Adrenal gland (tissue), 12 donors: ENCODE data around the gene HMGXB3. TPM values are rescaled to one million over a fixed set of nuclear protein-coding genes. Genes with fewer than 3 reads are reported as not detected.
A peak's percentile ranks its signal among the peaks of the same experiment; 100 is the strongest.

Experiments
- DNase-seq, 7 donors: peaks; one replicate each; pipeline ENCODE4 v3.0.0-alpha.2; 2019 to 2020
- H3K27ac ChIP-seq, 5 donors: fragments of 200-600 bp; sonication (generic) in 4 of 5; 1 replicate in 3 of 5; 2 replicates in 2 of 5; pipeline versions ENCODE4 v1.5.1 to v1.8.0; 2016 to 2020; ENCODE audit warnings: mild to moderate bottlenecking in 1 of 5
- H3K27me3 ChIP-seq: fragments of 200-600 bp; 2 replicates; pipeline ENCODE4 v1.8.0; 2021
- H3K36me3 ChIP-seq, 2 donors: fragments of 200-600 bp; replicated peaks in 1 of 2; 1 replicate in 1 of 2; 2 replicates in 1 of 2; pipeline versions ENCODE4 v1.5.1 to v1.8.0; 2018 to 2022
- H3K4me1 ChIP-seq, 2 donors: fragments of 200-600 bp; replicated peaks in 1 of 2; 1 replicate in 1 of 2; 2 replicates in 1 of 2; pipeline versions ENCODE4 v1.5.1 to v1.8.0; 2018 to 2021
- H3K4me3 ChIP-seq, 4 donors: fragments of 200-600 bp; sonication (generic) in 3 of 4; one replicate each; pipeline ENCODE4 v1.5.1; 2016 to 2018
- H3K9me3 ChIP-seq, 3 donors: fragments of 200-600 bp; sonication (generic) in 1 of 3; replicated peaks in 1 of 3; 1 replicate in 2 of 3; 2 replicates in 1 of 3; pipeline versions ENCODE4 v1.5.1 to v1.8.0; 2016 to 2021
- POLR2A ChIP-seq, 2 donors: fragments of 450-650 bp; IDR thresholded peaks; one replicate each; pipeline ENCODE4 v1.6.1; 2017; ENCODE audit warnings: antibody characterized with exemption in 2 of 2, mild to moderate bottlenecking in 2 of 2, moderate library complexity in 1 of 2
- WGBS, 4 donors: extraction: QIAGEN DNeasy Blood & Tissue Kit in 2 of 4; methylation state at CpG; one replicate each; pipeline versions ENCODE4 v1.1.5 to v1.1.7; 2013 to 2017; 5-methylcytosine and 5-hydroxymethylcytosine counted together
- intact Hi-C, 2 donors: fragments of 100-400 bp; cut with DNase I; formaldehyde crosslinking; loops; one replicate each; pipeline versions ENCODE4 v1.14.1 to v1.15.0; 2022 to 2023
- polyA plus RNA-seq, 3 donors: library from polyadenylated mRNA; stranded (reverse); fragments of 200-250 nt in 2 of 3; fragments of 350-450 nt in 1 of 3; fragmentation: Illumina TruSeq in 1 of 3; extraction: RNeasy Lipid Tissue Mini Kit (QIAGEN cat#74804) in 1 of 3; gene quantifications; one replicate each; pipeline ENCODE4 v1.2.3, GENCODE V29; 2013 to 2014
- total RNA-seq, 9 donors: library from RNA; depleted of rRNA in 4 of 9; stranded (reverse); fragments of >200 nt in 4 of 9; fragments of 120-200 nt in 1 of 9; fragmentation: NEBNext Ultra II Directional in 1 of 9; extraction: Animal tissue kit (Norgen Biotek cat#: 25700) in 1 of 9; gene quantifications; one replicate each; pipeline versions ENCODE4 v1.1.0 to v1.2.4, GENCODE V29; 2013 to 2023
- TF ChIP-seq, protein P1 (sequence below), 6 experiments: fragments of 450-650 bp in 4 of 6; fragments of 200-600 bp in 2 of 6; sonication (generic) in 1 of 6; IDR thresholded peaks; 1 replicate in 5 of 6; 2 replicates in 1 of 6; pipeline versions ENCODE4 v1.5.1 to v1.8.0; 2016 to 2021; ENCODE audit warnings: antibody characterized with exemption in 6 of 6, mild to moderate bottlenecking in 2 of 6, moderate library complexity in 1 of 6
- donor health status: healthy with polysubstance abuse.
- donor health status: Bipolar disorder and iron deficiency.
- donor health status: DM: yes; HTN: yes; CAD: no.
- donor health status: DM: no; HTN: no; CAD: no.
- donor health status: DM: no; HTN: no; CAD: no.
- donor health status: DM: yes; HTN: yes; CAD: no.

HMGXB3 gene
- total and polyA plus RNA-seq, 12 donors, result 22.8 to 56.5 (median 36.1) TPM

DNA sequence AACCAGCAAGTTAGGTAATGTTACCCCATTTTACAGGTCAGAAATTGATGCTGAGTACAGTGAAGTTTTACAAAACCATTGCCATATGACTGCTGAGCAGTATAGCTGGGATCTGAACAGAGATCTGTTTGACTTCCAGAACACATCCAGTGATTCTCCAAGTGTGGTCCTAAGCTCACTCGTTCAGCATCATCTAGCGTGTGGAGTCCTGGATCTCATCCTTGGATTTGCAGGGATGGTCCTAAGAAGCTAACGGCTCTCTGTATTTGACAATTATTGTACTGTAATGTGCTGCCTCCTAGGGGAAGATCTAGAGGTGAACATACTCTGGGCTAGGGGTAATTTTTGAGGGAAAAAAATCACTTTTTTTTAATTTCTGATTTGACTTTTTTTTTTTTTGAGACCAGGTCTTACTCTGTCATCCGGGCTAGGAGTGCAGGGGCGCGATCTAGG is 38.6 kb upstream of the HMGXB3 start:
- peak in 1 of 7 donors; percentile 44 for DNase-seq
- Histone ChIP-seq H3K9me3 (no peaks in the 10 kb centered on the region), H3K4me3 (no peak overlapping the region), H3K36me3 (no peaks in the 10 kb centered on the region), H3K4me1 (peaks cover 20 to 22% of the 10 kb centered on the region in 2 donors), H3K27ac (peak overlapping the region in 3 of 5 donors; percentile 89 to 98 (median 91)), H3K27me3 (no peaks in the 10 kb centered on the region)
- WGBS, 4 donors, result 38 to 46% (median 43%) methylated on average over 6 of the region's 6 CpGs
- intact Hi-C loops, result no loop called here
- TF ChIP-seq, protein P1, sequence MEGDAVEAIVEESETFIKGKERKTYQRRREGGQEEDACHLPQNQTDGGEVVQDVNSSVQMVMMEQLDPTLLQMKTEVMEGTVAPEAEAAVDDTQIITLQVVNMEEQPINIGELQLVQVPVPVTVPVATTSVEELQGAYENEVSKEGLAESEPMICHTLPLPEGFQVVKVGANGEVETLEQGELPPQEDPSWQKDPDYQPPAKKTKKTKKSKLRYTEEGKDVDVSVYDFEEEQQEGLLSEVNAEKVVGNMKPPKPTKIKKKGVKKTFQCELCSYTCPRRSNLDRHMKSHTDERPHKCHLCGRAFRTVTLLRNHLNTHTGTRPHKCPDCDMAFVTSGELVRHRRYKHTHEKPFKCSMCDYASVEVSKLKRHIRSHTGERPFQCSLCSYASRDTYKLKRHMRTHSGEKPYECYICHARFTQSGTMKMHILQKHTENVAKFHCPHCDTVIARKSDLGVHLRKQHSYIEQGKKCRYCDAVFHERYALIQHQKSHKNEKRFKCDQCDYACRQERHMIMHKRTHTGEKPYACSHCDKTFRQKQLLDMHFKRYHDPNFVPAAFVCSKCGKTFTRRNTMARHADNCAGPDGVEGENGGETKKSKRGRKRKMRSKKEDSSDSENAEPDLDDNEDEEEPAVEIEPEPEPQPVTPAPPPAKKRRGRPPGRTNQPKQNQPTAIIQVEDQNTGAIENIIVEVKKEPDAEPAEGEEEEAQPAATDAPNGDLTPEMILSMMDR (IDR thresholded peaks at IDR 0.05), result peak; percentile 20 to 73 (median 60)
- no peak for TF ChIP-seq POLR2A (IDR thresholded peaks at IDR 0.05)

DNA sequence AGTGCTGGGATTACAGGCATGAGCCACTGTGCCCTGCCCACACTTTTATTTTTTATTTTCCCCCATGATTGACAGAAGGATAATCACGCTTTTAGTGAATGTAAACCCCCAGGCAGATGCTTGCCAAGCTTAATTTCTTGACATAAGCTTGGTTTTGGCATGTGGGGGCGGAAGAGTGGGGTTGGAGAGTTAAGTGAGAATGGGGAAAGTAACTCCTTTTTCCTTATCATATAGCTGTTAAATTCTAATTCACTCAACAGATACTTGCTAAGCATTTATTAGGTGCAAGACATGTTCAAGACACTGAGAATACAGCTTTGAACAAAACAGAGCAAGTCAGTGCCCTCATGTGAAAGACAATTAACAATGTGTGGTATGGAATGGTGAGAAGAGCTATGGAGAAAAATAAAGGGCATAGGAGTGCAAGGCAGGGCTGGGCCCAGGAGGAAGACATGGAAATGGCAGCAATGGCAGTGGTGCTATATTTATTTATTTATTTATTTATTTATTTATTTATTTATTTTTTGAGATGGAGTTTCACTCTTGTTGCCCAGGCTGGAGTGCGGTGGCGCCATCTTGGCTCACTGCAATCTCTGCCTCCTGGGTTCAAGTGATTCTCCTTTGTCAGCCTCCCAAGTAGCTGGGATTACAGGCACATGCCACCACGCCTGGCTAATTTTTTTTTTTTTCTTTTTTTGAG is 37.8 kb upstream of the HMGXB3 start:
- H3K4me1 ChIP-seq, result peaks cover 23 to 28% of the 10 kb centered on the region in 2 donors
- H3K27me3 ChIP-seq, result no peaks in the 10 kb centered on the region
- intact Hi-C loops, result no loop called here
- no peak overlapping the region for H3K4me3 ChIP-seq
- no peaks in the 10 kb centered on the region for H3K9me3 ChIP-seq
- no peak for DNase-seq
- WGBS, 4 donors, result 86 to 97% (median 94%) methylated on average over 5 of the region's 5 CpGs
- H3K27ac ChIP-seq, result peak overlapping the region in 1 of 5 donors; percentile 98
- no peak for TF ChIP-seq POLR2A (IDR thresholded peaks at IDR 0.05)
- TF ChIP-seq, protein P1 (IDR thresholded peaks at IDR 0.05), result no peak
- H3K36me3 ChIP-seq, result no peaks in the 10 kb centered on the region

DNA sequence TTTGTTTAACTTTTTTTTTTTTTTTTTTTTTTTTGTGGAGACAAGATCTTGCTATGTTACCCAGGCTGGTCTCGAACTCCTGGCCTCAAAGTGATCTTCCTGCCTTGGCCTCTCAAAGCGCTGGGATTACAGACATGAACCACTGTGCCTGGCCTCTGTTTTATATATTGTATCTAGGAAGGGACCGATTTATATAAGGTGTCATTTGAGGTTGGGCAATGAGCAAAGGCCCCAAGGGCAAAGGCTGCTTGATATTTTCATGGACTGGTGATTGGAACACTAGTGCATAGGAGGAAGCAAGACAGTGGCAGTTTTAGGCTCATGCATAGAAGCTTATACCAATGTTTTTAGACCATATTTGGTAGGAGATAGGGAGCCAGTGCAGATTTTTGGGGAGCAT is 36.8 kb upstream of the HMGXB3 start:
- H3K36me3 ChIP-seq, result no peaks in the 10 kb centered on the region
- H3K27me3 ChIP-seq, result no peaks in the 10 kb centered on the region
- no peak for DNase-seq
- intact Hi-C loops, result no loop called here
- H3K4me3 ChIP-seq, result no peak overlapping the region
- no peaks in the 10 kb centered on the region for H3K9me3 ChIP-seq
- peaks cover 23 to 28% of the 10 kb centered on the region in 2 donors for H3K4me1 ChIP-seq
- WGBS, 4 donors, result 87 to 96% (median 93%) methylated on average over 3 of the region's 3 CpGs
- TF ChIP-seq, protein P1 (IDR thresholded peaks at IDR 0.05), result no peak
- no peak for TF ChIP-seq POLR2A (IDR thresholded peaks at IDR 0.05)
- H3K27ac ChIP-seq, result no peak overlapping the region

DNA sequence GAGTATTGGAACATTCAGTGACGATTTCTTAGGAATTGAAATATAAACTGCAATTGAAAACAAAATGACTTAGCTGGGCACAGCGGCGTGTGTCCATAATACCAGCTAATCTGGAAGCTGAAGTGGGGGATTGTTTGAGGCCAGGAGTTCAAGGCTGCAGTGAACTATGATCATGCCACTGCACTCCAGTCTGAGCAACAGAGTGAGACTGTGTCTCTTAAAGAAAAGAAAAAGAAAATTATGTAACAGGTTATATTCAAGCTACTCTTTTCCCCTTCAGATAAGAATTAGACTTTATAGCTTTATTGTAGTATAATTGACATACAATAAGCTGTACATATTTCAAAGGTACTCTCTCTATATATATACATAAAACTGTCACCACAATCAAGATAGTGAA is 33.6 kb upstream of the HMGXB3 start:
- no peaks in the 10 kb centered on the region for H3K36me3 ChIP-seq
- H3K27me3 ChIP-seq, result no peaks in the 10 kb centered on the region
- TF ChIP-seq, protein P1 (IDR thresholded peaks at IDR 0.05), result no peak
- TF ChIP-seq POLR2A (IDR thresholded peaks at IDR 0.05), result no peak
- peak in 3 of 7 donors; percentile 26 to 56 (median 28) for DNase-seq
- H3K9me3 ChIP-seq, result no peaks in the 10 kb centered on the region
- intact Hi-C loops, result no loop called here
- peaks cover 13 to 14% of the 10 kb centered on the region in 2 donors for H3K4me1 ChIP-seq
- WGBS, 4 donors, result 44 to 62% (median 53%) methylated on average over 3 of the region's 3 CpGs
- peak overlapping the region in 3 of 5 donors; percentile 35 to 54 (median 50) for H3K27ac ChIP-seq
- no peak overlapping the region for H3K4me3 ChIP-seq
